ENCODE results near the gene UTF1.

The UTF1 gene

GRCh38 chr10:133277993-133278576 is 48.1 kb downstream of the UTF1 start:
- TF ChIP-seq FOXP2 (optimal IDR thresholded peaks at IDR 0.05; ENCODE audit: borderline replicate concordance, extremely low read depth, extremely low read length, insufficient read depth) (no peak), SIN3A (IDR thresholded peaks at IDR 0.05; ENCODE audit: borderline replicate concordance, insufficient read depth, low read length) (no peak), POLR2AphosphoS5 (IDR thresholded peaks at IDR 0.05; ENCODE audit: low read depth, low read length) (no peak), REST (IDR thresholded peaks at IDR 0.05; ENCODE audit: insufficient read depth in 1 of 2, low read depth in 2 of 2, low read length in 2 of 2) (no peak), TAF1 (IDR thresholded peaks at IDR 0.05; ENCODE audit: borderline replicate concordance, insufficient read depth, low read length) (no peak)

GRCh38 chr10:133278577-133279265 is 48.7 kb downstream of the UTF1 start:
- TF ChIP-seq TAF1 (IDR thresholded peaks at IDR 0.05; ENCODE audit: borderline replicate concordance, insufficient read depth, low read length), result no peak
- TF ChIP-seq FOXP2 (optimal IDR thresholded peaks at IDR 0.05; ENCODE audit: borderline replicate concordance, extremely low read depth, extremely low read length, insufficient read depth), result peak; percentile 97

- TF ChIP-seq FOXP2 (optimal IDR thresholded peaks at IDR 0.05; ENCODE audit: borderline replicate concordance, extremely low read depth, extremely low read length, insufficient read depth) (no peak), REST (IDR thresholded peaks at IDR 0.05; ENCODE audit: insufficient read depth in 1 of 2, low read depth in 2 of 2, low read length in 2 of 2) (no peak), TAF1 (IDR thresholded peaks at IDR 0.05; ENCODE audit: borderline replicate concordance, insufficient read depth, low read length) (no peak), POLR2AphosphoS5 (IDR thresholded peaks at IDR 0.05; ENCODE audit: low read depth, low read length) (no peak), SIN3A (IDR thresholded peaks at IDR 0.05; ENCODE audit: borderline replicate concordance, insufficient read depth, low read length) (no peak)
Observed at GRCh38 chr10:133279326-133280226, 49.6 kb downstream of the UTF1 start.

- TF ChIP-seq REST (IDR thresholded peaks at IDR 0.05; ENCODE audit: insufficient read depth in 1 of 2, low read depth in 2 of 2, low read length in 2 of 2) (no peak), TAF1 (IDR thresholded peaks at IDR 0.05; ENCODE audit: borderline replicate concordance, insufficient read depth, low read length) (no peak), POLR2AphosphoS5 (IDR thresholded peaks at IDR 0.05; ENCODE audit: low read depth, low read length) (no peak), SIN3A (IDR thresholded peaks at IDR 0.05; ENCODE audit: borderline replicate concordance, insufficient read depth, low read length) (no peak), FOXP2 (optimal IDR thresholded peaks at IDR 0.05; ENCODE audit: borderline replicate concordance, extremely low read depth, extremely low read length, insufficient read depth) (no peak)
Observed at GRCh38 chr10:133280391-133281059, 50.5 kb downstream of the UTF1 start.

GRCh38 chr10:133281084-133281483 is 51.1 kb downstream of the UTF1 start:
- no peak for TF ChIP-seq REST (IDR thresholded peaks at IDR 0.05; ENCODE audit: insufficient read depth in 1 of 2, low read depth in 2 of 2, low read length in 2 of 2)
- TF ChIP-seq POLR2AphosphoS5 (IDR thresholded peaks at IDR 0.05; ENCODE audit: low read depth, low read length), result no peak
- TF ChIP-seq SIN3A (IDR thresholded peaks at IDR 0.05; ENCODE audit: borderline replicate concordance, insufficient read depth, low read length), result no peak
- no peak for TF ChIP-seq FOXP2 (optimal IDR thresholded peaks at IDR 0.05; ENCODE audit: borderline replicate concordance, extremely low read depth, extremely low read length, insufficient read depth)
- no peak for TF ChIP-seq TAF1 (IDR thresholded peaks at IDR 0.05; ENCODE audit: borderline replicate concordance, insufficient read depth, low read length)
